ENCODE results near the gene RCCD1. TPM values are rescaled to one million over a fixed set of nuclear protein-coding genes. Genes with fewer than 3 reads are reported as not detected.

RCCD1 gene
- total and polyA plus RNA-seq, 2 of the 8 experiments (the other 6 are each of a cell fraction or from before 2014, with no cell fraction given) = 9.9 to 18.8 TPM

GRCh38 chr15:90974216-90974615, 19.5 kb downstream of the RCCD1 start:
- CTCF ChIA-PET (ENCODE audit: partially characterized antibody) = interaction anchor here (0.6 to 1.5 kb wide), 3 partner anchors 8 to 19 kb away, joined by 3 to 5 read pairs (median 3); no protein-coding TSS in a partner anchor
- H3K4me2 ChIP-seq (ENCODE audit: insufficient read depth in 1 of 2, low read depth in 2 of 2, low read length in 2 of 2) = no peak overlapping the region
- no peak for FAIRE-seq

More at GRCh38 chr15:90974216-90974615, 19.5 kb downstream of the RCCD1 start:
- H3K14ac ChIP-seq (ENCODE audit: insufficient read length) = no peak overlapping the region
- H2BK5ac ChIP-seq (ENCODE audit: low read depth, low read length) = no peak overlapping the region
- no peak overlapping the region for H2AFZ ChIP-seq (ENCODE audit: low read length)
- no peak overlapping the region for H2BK120ac ChIP-seq (replicated peaks; ENCODE audit: low read depth, low read length)
- no peak overlapping the region for H2BK20ac ChIP-seq (ENCODE audit: low read length)
- no peak overlapping the region for H4K8ac ChIP-seq (ENCODE audit: extremely low read depth, insufficient read depth, low read length)
- H2AK5ac ChIP-seq (ENCODE audit: low read depth, low read length) = no peak overlapping the region
- TF ChIP-seq RFX5 (IDR thresholded peaks at IDR 0.05; ENCODE audit: borderline replicate concordance, low read depth, low read length) (no peak), BACH1 (IDR thresholded peaks at IDR 0.05; ENCODE audit: low read length) (no peak), JUN (IDR thresholded peaks at IDR 0.05; ENCODE audit: low read depth, low read length) (no peak), CEBPB (IDR thresholded peaks at IDR 0.05; ENCODE audit: low read depth, low read length) (no peak), ATF3 (IDR thresholded peaks at IDR 0.05; ENCODE audit: insufficient read depth, low read depth, low read length) (no peak), POLR2AphosphoS5 (IDR thresholded peaks at IDR 0.05; ENCODE audit: low read depth, low read length) (no peak)
- no peak overlapping the region for H3K27ac ChIP-seq (ENCODE audit: low read depth, low read length)
- H3K23me2 ChIP-seq (ENCODE audit: low read depth, low read length) = no peaks in the 10 kb centered on the region
- H3K9me3 ChIP-seq (ENCODE audit: insufficient read depth in 2 of 2, low read depth in 1 of 2, low read length in 1 of 2) = no peaks in the 10 kb centered on the region
- H3K56ac ChIP-seq (replicated peaks; ENCODE audit: insufficient read length, low read depth, low read length) = no peak overlapping the region
- no peaks in the 10 kb centered on the region for H3K27me3 ChIP-seq (replicated peaks in 1 of 4; ENCODE audit: control insufficient read depth in 3 of 4, extremely low read depth in 1 of 4, insufficient read depth in 3 of 4, low read length in 3 of 4)
- H3K4me1 ChIP-seq (replicated peaks in 1 of 4; ENCODE audit: control insufficient read depth in 3 of 4, insufficient read depth in 4 of 4, low read length in 3 of 4) = no peaks in the 10 kb centered on the region
- H3K4ac ChIP-seq (replicated peaks; ENCODE audit: insufficient read length, low read depth, low read length) = no peak overlapping the region
- no peak for DNase-seq (ENCODE audit: low read depth in 1 of 2, low spot score in 2 of 2)
- no peak overlapping the region for H3K4me3 ChIP-seq (ENCODE audit: extremely low read depth in 1 of 4, insufficient read depth in 2 of 4, low read depth in 3 of 4, low read length in 4 of 4)
- H2BK12ac ChIP-seq (ENCODE audit: low read depth, low read length) = no peak overlapping the region
- H2BK15ac ChIP-seq (ENCODE audit: low read length) = no peak overlapping the region
- H4K91ac ChIP-seq (replicated peaks; ENCODE audit: insufficient read length, low read length) = no peak overlapping the region
- H3K9ac ChIP-seq (replicated peaks in 1 of 4; ENCODE audit: extremely low read depth in 1 of 4, low read depth in 3 of 4, low read length in 3 of 4) = no peak overlapping the region
- H3K36me3 ChIP-seq (ENCODE audit: control insufficient read depth in 2 of 4, insufficient read depth in 4 of 4, low read length in 3 of 4) = peaks cover 35 to 86% (median 69%) of the 10 kb centered on the region in 4 experiments
- no peak overlapping the region for H3K18ac ChIP-seq (ENCODE audit: extremely low read depth, low read length)
- H4K20me1 ChIP-seq (replicated peaks in 1 of 2; ENCODE audit: control insufficient read depth in 1 of 2, insufficient read depth in 2 of 2, low read length in 2 of 2) = peaks cover 3 to 5% of the 10 kb centered on the region in 2 experiments
- H3K79me2 ChIP-seq (ENCODE audit: control insufficient read depth in 1 of 2, insufficient read depth in 2 of 2, low read length in 2 of 2) = no peaks in the 10 kb centered on the region
- H3K23ac ChIP-seq (ENCODE audit: insufficient read length) = no peak overlapping the region
- POLR2A ChIA-PET (ENCODE audit: partially characterized antibody) = interaction anchor here (1.2 to 1.4 kb wide), 2 partner anchors 18 to 145 kb away, joined by 3 read pairs; no protein-coding TSS in a partner anchor
- H3K79me1 ChIP-seq (ENCODE audit: low read depth, low read length) = no peaks in the 10 kb centered on the region
- no peak overlapping the region for H4K5ac ChIP-seq (ENCODE audit: insufficient read length, low read depth, low read length)
- WGBS, 2 experiments (ENCODE audit: extremely low coverage in 1 of 2, insufficient coverage in 1 of 2, insufficient read length in 1 of 2, insufficient replicate concordance in 2 of 2, low coverage in 1 of 2, low lambda C conversion rate in 2 of 2, missing lambda C conversion rate in 1 of 2) = 88% methylated on average over 8 of the region's 21 CpGs; no CpG with 5 or more reads in 1 of the 2 experiments

All from H1 (cell line).